ENCODE results near the gene RAB40C. TPM values are rescaled to one million over a fixed set of nuclear protein-coding genes. Genes with fewer than 3 reads are reported as not detected.

Gene RAB40C
- total and polyA plus RNA-seq, 9 of the 15 experiments (the other 6 are each of a cell fraction or from before 2014, with no cell fraction given), result 0.17 to 23.4 (median 8.7) TPM

DNA sequence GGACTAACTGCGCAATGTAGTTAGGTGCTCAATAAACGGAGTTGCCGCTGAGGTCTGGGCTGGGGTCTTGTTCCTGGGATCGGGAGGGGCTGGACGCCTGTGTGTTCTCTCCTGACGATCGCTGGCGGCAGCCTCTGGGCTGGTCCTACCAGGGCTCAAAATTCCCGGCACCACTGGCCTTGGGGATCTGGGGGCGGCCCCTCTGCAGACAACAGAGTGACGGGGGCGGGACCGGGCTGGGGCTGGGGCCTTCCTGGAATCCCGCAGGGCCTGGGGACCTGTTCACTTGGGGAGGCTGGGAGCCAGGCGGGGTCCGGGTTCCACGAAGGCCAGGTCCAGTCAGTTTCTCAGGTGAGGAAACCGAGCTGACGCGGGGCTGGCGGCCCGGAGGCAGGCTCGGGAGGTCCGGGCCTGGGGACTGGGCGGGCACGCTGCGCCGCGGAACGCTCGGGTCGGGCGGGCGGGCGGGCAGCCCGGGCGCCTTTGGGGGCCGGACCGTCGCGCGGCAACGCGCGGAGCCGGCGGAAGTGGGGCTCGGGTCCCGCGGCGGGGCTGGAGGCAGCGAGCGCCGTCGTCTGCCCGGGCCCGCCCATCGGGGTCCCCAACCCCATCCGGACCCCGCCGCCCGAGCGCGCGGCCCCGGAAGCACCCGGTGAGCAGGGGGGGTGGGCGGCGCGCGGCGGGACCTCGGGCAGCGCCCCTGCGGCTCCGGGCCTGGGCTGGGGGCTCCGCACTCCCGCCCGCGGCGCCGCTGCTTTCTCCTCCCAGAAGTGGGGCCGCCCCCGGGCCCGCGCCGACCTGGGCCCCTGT is 20.2 kb upstream of the RAB40C start, which contains the start of gene PIGQ (continued):
- TF ChIP-seq SIN3B (IDR thresholded peaks at IDR 0.05; ENCODE audit: low read depth) (peak; percentile 90), TAF1 (IDR thresholded peaks at IDR 0.05; ENCODE audit: control insufficient read depth, extremely low read depth, insufficient read depth, low read length, severe bottlenecking) (peak; percentile 38), CCNT2 (IDR thresholded peaks at IDR 0.05; ENCODE audit: borderline replicate concordance, extremely low read depth, insufficient read length, low read depth, low read length) (peak; percentile 11), YBX1 (IDR thresholded peaks at IDR 0.05) (no peak), POLR2G (IDR thresholded peaks at IDR 0.05; ENCODE audit: low read depth, low read length) (peak; percentile 71), ELF1 (tag; IDR thresholded peaks at IDR 0.05) (peak; percentile 42; the same call in 1 of the 2 replicates), HCFC1 (IDR thresholded peaks at IDR 0.05; ENCODE audit: low read depth, low read length) (peak; percentile 45), EGR1 (conservative IDR thresholded peaks at IDR 0.05) (peak; percentile 70), ZZZ3 (IDR thresholded peaks at IDR 0.05) (no peak), RBFOX2 (IDR thresholded peaks at IDR 0.05; ENCODE audit: low read depth, low read length) (peak; percentile 59), PHF8 (IDR thresholded peaks at IDR 0.05; ENCODE audit: borderline replicate concordance, low read length) (peak; percentile 52; the same call in 1 of the 2 replicates), CBX2 (IDR thresholded peaks at IDR 0.05; ENCODE audit: insufficient read depth, low read length, poor library complexity, severe bottlenecking) (no peak)
- TF ChIP-seq, protein P1, sequence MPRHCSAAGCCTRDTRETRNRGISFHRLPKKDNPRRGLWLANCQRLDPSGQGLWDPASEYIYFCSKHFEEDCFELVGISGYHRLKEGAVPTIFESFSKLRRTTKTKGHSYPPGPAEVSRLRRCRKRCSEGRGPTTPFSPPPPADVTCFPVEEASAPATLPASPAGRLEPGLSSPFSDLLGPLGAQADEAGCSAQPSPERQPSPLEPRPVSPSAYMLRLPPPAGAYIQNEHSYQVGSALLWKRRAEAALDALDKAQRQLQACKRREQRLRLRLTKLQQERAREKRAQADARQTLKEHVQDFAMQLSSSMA (CRISPR knock-in tag; IDR thresholded peaks at IDR 0.05), result 0 out of 2 replicates have a peak, but pooled peaks have one; percentile 43
- TF ChIP-seq, protein P2, sequence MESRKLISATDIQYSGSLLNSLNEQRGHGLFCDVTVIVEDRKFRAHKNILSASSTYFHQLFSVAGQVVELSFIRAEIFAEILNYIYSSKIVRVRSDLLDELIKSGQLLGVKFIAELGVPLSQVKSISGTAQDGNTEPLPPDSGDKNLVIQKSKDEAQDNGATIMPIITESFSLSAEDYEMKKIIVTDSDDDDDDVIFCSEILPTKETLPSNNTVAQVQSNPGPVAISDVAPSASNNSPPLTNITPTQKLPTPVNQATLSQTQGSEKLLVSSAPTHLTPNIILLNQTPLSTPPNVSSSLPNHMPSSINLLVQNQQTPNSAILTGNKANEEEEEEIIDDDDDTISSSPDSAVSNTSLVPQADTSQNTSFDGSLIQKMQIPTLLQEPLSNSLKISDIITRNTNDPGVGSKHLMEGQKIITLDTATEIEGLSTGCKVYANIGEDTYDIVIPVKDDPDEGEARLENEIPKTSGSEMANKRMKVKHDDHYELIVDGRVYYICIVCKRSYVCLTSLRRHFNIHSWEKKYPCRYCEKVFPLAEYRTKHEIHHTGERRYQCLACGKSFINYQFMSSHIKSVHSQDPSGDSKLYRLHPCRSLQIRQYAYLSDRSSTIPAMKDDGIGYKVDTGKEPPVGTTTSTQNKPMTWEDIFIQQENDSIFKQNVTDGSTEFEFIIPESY (CRISPR knock-in tag; IDR thresholded peaks at IDR 0.05), result no peak
- TF ChIP-seq, protein P3, sequence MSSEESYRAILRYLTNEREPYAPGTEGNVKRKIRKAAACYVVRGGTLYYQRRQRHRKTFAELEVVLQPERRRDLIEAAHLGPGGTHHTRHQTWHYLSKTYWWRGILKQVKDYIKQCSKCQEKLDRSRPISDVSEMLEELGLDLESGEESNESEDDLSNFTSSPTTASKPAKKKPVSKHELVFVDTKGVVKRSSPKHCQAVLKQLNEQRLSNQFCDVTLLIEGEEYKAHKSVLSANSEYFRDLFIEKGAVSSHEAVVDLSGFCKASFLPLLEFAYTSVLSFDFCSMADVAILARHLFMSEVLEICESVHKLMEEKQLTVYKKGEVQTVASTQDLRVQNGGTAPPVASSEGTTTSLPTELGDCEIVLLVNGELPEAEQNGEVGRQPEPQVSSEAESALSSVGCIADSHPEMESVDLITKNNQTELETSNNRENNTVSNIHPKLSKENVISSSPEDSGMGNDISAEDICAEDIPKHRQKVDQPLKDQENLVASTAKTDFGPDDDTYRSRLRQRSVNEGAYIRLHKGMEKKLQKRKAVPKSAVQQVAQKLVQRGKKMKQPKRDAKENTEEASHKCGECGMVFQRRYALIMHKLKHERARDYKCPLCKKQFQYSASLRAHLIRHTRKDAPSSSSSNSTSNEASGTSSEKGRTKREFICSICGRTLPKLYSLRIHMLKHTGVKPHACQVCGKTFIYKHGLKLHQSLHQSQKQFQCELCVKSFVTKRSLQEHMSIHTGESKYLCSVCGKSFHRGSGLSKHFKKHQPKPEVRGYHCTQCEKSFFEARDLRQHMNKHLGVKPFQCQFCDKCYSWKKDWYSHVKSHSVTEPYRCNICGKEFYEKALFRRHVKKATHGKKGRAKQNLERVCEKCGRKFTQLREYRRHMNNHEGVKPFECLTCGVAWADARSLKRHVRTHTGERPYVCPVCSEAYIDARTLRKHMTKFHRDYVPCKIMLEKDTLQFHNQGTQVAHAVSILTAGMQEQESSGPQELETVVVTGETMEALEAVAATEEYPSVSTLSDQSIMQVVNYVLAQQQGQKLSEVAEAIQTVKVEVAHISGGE (CRISPR knock-in tag; IDR thresholded peaks at IDR 0.05), result peak; percentile 87 to 99 (median 90); a peak in 5 of 6 replicates
- TF ChIP-seq, protein P4, sequence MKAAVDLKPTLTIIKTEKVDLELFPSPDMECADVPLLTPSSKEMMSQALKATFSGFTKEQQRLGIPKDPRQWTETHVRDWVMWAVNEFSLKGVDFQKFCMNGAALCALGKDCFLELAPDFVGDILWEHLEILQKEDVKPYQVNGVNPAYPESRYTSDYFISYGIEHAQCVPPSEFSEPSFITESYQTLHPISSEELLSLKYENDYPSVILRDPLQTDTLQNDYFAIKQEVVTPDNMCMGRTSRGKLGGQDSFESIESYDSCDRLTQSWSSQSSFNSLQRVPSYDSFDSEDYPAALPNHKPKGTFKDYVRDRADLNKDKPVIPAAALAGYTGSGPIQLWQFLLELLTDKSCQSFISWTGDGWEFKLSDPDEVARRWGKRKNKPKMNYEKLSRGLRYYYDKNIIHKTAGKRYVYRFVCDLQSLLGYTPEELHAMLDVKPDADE (conservative IDR thresholded peaks at IDR 0.05; ENCODE audit: control insufficient read depth, low read depth, low read length), result peak; percentile 37; the same call in 1 of the 2 replicates
